ENCODE data around the gene TCF23.
"Not testable (repeated sequence)": the region's sequence is repeated elsewhere in the genome, so short reads cannot be mapped to it uniquely, and the experiment has no call there.

TCF23 gene

GRCh38 chr2:27155069-27155520, 6.3 kb downstream of the TCF23 start:
- no peak for DNase-seq

GRCh38 chr2:27158468-27158867, 9.7 kb downstream of the TCF23 start:
- DNase-seq, result no peak

GRCh38 chr2:27159271-27159670, 10.5 kb downstream of the TCF23 start:
- DNase-seq, result no peak

- no peak for DNase-seq
These were observed 11.4 kb downstream of the TCF23 start for GRCh38 chr2:27160191-27160590.

GRCh38 chr2:27162151-27163121, 13.6 kb downstream of the TCF23 start:
- no peak for DNase-seq

GRCh38 chr2:27164960-27165763, 16.4 kb downstream of the TCF23 start:
- DNase-seq, result no peak

GRCh38 chr2:27170581-27171337, 22.0 kb downstream of the TCF23 start:
- no peak for DNase-seq

GRCh38 chr2:27171351-27171848, 22.6 kb downstream of the TCF23 start:
- DNase-seq, result peak; percentile 4

- DNase-seq, result no peak
These were observed 25.8 kb downstream of the TCF23 start for GRCh38 chr2:27174638-27175037.

GRCh38 chr2:27175330-27175729, 26.5 kb downstream of the TCF23 start:
- DNase-seq, result no peak

- not testable (repeated sequence) for DNase-seq
These were observed 27.0 kb downstream of the TCF23 start for GRCh38 chr2:27175781-27176180.

- DNase-seq, result no peak
These were observed 28.9 kb downstream of the TCF23 start for GRCh38 chr2:27177441-27178351.

GRCh38 chr2:27178469-27178868, 29.7 kb downstream of the TCF23 start:
- DNase-seq, result no peak

GRCh38 chr2:27179344-27180000, 30.7 kb downstream of the TCF23 start:
- DNase-seq, result no peak

- no peak for DNase-seq
These were observed 33.5 kb downstream of the TCF23 start for GRCh38 chr2:27182346-27182745.

GRCh38 chr2:27184115-27184514, 35.3 kb downstream of the TCF23 start:
- no peak for DNase-seq

- no peak for DNase-seq
These were observed 36.7 kb downstream of the TCF23 start for GRCh38 chr2:27185331-27186026.

GRCh38 chr2:27186613-27187345, 38.0 kb downstream of the TCF23 start:
- no peak for DNase-seq

GRCh38 chr2:27189989-27190388, 41.2 kb downstream of the TCF23 start:
- DNase-seq, result no peak
